Measurements from ENCODE around the gene RNLS. TPM values are rescaled to one million over a fixed set of nuclear protein-coding genes. Genes with fewer than 3 reads are reported as not detected.

The RNLS gene
- total RNA-seq, 1 donor from 2014 or later = 13.3 TPM

GRCh38 chr10:88399240-88399639 is 183.9 kb downstream of the RNLS start:
- no peak overlapping the region for H3K27ac ChIP-seq
- no peaks in the 10 kb centered on the region for H3K27me3 ChIP-seq
- H3K4me3 ChIP-seq = no peak overlapping the region
- H3K9me3 ChIP-seq = peaks cover 8% of the 10 kb centered on the region
- peaks cover 5% of the 10 kb centered on the region for H3K4me1 ChIP-seq
- DNase-seq (ENCODE audit: extremely low spot score in 2 of 2) = no peak
- no peaks in the 10 kb centered on the region for H3K36me3 ChIP-seq
- intact Hi-C loops (cut with DNase I) = no loop called here
- TF ChIP-seq POLR2A (IDR thresholded peaks at IDR 0.05) (no peak), POLR2AphosphoS5 (IDR thresholded peaks at IDR 0.05; ENCODE audit: insufficient read depth in 1 of 2, low read depth in 1 of 2) (no peak)
- TF ChIP-seq, protein P1, sequence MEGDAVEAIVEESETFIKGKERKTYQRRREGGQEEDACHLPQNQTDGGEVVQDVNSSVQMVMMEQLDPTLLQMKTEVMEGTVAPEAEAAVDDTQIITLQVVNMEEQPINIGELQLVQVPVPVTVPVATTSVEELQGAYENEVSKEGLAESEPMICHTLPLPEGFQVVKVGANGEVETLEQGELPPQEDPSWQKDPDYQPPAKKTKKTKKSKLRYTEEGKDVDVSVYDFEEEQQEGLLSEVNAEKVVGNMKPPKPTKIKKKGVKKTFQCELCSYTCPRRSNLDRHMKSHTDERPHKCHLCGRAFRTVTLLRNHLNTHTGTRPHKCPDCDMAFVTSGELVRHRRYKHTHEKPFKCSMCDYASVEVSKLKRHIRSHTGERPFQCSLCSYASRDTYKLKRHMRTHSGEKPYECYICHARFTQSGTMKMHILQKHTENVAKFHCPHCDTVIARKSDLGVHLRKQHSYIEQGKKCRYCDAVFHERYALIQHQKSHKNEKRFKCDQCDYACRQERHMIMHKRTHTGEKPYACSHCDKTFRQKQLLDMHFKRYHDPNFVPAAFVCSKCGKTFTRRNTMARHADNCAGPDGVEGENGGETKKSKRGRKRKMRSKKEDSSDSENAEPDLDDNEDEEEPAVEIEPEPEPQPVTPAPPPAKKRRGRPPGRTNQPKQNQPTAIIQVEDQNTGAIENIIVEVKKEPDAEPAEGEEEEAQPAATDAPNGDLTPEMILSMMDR (IDR thresholded peaks at IDR 0.05) = no peak

- TF ChIP-seq, protein P1 (IDR thresholded peaks at IDR 0.05) = no peak
- TF ChIP-seq POLR2AphosphoS5 (IDR thresholded peaks at IDR 0.05; ENCODE audit: insufficient read depth in 1 of 2, low read depth in 1 of 2) (no peak), POLR2A (IDR thresholded peaks at IDR 0.05) (no peak)
- H3K36me3 ChIP-seq = no peaks in the 10 kb centered on the region
- no peak overlapping the region for H3K27ac ChIP-seq
- intact Hi-C loops (cut with DNase I) = no loop called here
- no peak for DNase-seq (ENCODE audit: extremely low spot score in 2 of 2)
- H3K9me3 ChIP-seq = peaks cover 8% of the 10 kb centered on the region
- no peak overlapping the region for H3K4me3 ChIP-seq
- H3K27me3 ChIP-seq = no peaks in the 10 kb centered on the region
- no peaks in the 10 kb centered on the region for H3K4me1 ChIP-seq
Observed at GRCh38 chr10:88395677-88396076, 187.4 kb downstream of the RNLS start.

GRCh38 chr10:88392222-88392621 is 190.9 kb downstream of the RNLS start:
- Histone ChIP-seq H3K27me3 (no peaks in the 10 kb centered on the region), H3K4me3 (no peak overlapping the region), H3K4me1 (peaks cover 24% of the 10 kb centered on the region), H3K36me3 (no peaks in the 10 kb centered on the region), H3K27ac (no peak overlapping the region), H3K9me3 (peaks cover 8% of the 10 kb centered on the region)
- intact Hi-C loops (cut with DNase I) = no loop called here
- DNase-seq (ENCODE audit: extremely low spot score in 2 of 2) = no peak
- TF ChIP-seq, protein P1 (IDR thresholded peaks at IDR 0.05) = no peak
- no peak for TF ChIP-seq POLR2AphosphoS5 (IDR thresholded peaks at IDR 0.05; ENCODE audit: insufficient read depth in 1 of 2, low read depth in 1 of 2)
- TF ChIP-seq POLR2A (IDR thresholded peaks at IDR 0.05) = no peak

DNA sequence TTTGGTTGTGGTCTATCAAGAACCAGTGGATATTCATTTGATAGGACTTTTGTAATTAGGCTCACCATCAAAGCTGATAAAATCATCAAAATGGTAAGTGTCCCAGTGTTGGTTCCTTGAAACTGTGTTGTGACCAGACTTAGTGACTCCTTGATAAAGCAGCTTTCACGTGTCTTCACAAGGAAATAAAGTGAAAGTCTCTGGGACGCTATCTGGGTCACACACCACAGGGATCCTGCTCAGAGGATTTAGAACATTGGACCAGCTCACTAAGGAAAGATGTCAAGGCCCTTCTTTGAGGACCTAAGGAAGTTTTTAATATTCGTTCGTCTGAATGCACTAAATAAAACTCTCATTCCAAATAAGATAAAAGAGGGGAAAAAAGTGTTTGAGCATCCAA is 193.1 kb downstream of the RNLS start:
- no peaks in the 10 kb centered on the region for H3K9me3 ChIP-seq
- H3K4me3 ChIP-seq = no peak overlapping the region
- H3K27me3 ChIP-seq = no peaks in the 10 kb centered on the region
- TF ChIP-seq POLR2A (IDR thresholded peaks at IDR 0.05) (no peak), POLR2AphosphoS5 (IDR thresholded peaks at IDR 0.05; ENCODE audit: insufficient read depth in 1 of 2, low read depth in 1 of 2) (no peak)
- TF ChIP-seq, protein P1 (IDR thresholded peaks at IDR 0.05) = no peak
- intact Hi-C loops (cut with DNase I) = no loop called here
- H3K36me3 ChIP-seq = no peaks in the 10 kb centered on the region
- H3K27ac ChIP-seq = no peak overlapping the region
- no peak for DNase-seq (ENCODE audit: extremely low spot score in 2 of 2)
- peaks cover 46% of the 10 kb centered on the region for H3K4me1 ChIP-seq

DNA sequence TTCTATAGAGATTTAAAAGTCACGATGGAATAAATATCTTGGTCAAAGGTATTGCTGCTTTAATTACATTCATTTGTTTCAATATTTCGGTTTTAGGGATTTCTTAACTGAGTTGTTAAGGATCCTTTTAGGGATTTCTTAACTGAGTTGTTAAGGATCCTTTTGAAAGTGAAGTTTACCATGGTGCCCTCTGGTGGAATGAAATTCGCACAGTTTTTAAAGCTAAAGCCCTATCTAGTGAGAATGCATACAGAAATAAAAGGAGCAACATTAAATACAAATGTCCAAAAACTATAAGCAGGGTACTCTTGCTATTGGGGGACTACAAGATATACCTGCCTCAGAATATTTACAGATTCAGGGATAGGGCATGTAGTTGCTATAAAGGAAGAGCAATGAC is 193.7 kb downstream of the RNLS start:
- intact Hi-C loops (cut with DNase I) = loop anchor here (2.0 kb wide), 1 partner anchor 527 kb away; the partner anchor contains the start of genes KLLN and PTEN
- H3K9me3 ChIP-seq = no peaks in the 10 kb centered on the region
- H3K27ac ChIP-seq = peak overlapping the region; percentile 72
- TF ChIP-seq, protein P1 (IDR thresholded peaks at IDR 0.05) = peak in 2 of 3 experiments; percentile 34 to 41
- TF ChIP-seq POLR2AphosphoS5 (IDR thresholded peaks at IDR 0.05; ENCODE audit: insufficient read depth in 1 of 2, low read depth in 1 of 2) (peak in 1 of 2 donors; percentile 47), POLR2A (IDR thresholded peaks at IDR 0.05) (no peak)
- no peak overlapping the region for H3K4me3 ChIP-seq
- no peaks in the 10 kb centered on the region for H3K36me3 ChIP-seq
- no peaks in the 10 kb centered on the region for H3K27me3 ChIP-seq
- DNase-seq (ENCODE audit: extremely low spot score in 2 of 2) = no peak
- peaks cover 49% of the 10 kb centered on the region for H3K4me1 ChIP-seq

Data from vagina (tissue), 2 donors.